Activated T-helper 1 cell treated with anti-CD3 and anti-CD28 coated beads, Interleukin-12 subunit alpha, Interleukin-12 subunit beta, Interleukin-2, Interleukin-4 antibody, amounts not matched to agents 30 ng/mL and 10 ng/mL and 1 ng/mL, durations not matched to agents 14 hours and 24 hours and 36 hours (primary cell): Measurements from ENCODE around the gene CNTN5. TPM values are rescaled to one million over a fixed set of nuclear protein-coding genes. Genes with fewer than 3 reads are reported as not detected.
"Not testable (repeated sequence)": the region's sequence is repeated elsewhere in the genome, so short reads cannot be mapped to it uniquely, and the experiment has no call there.

ENCODE experiments used
- DNase-seq: peaks from one replicate; pipeline ENCODE4 v3.0.0; 2021; ENCODE audit warnings: low spot score
- H3K27ac Mint-ChIP-seq: one replicate; pipeline ENCODE4 v1.8.0; 2021; ENCODE audit warnings: mild to moderate bottlenecking, mixed read lengths
- H3K27me3 Mint-ChIP-seq: one replicate; pipeline ENCODE4 v1.8.0; 2022; ENCODE audit warnings: mild to moderate bottlenecking, moderate library complexity, mixed read lengths; ENCODE audit not compliant: insufficient read depth
- H3K36me3 Mint-ChIP-seq: one replicate; pipeline ENCODE4 v1.8.0; 2021; ENCODE audit warnings: low read depth, mixed read lengths
- H3K4me1 Mint-ChIP-seq: one replicate; pipeline ENCODE4 v1.8.0; 2021; ENCODE audit warnings: low read depth, mixed read lengths
- H3K4me3 Mint-ChIP-seq: one replicate; pipeline ENCODE4 v1.8.0; 2021; ENCODE audit warnings: mild to moderate bottlenecking, moderate library complexity, mixed read lengths
- H3K9me3 Mint-ChIP-seq: one replicate; pipeline ENCODE4 v1.8.0; 2021; ENCODE audit warnings: mixed read lengths
- intact Hi-C: fragments of 100-400 bp; cut with micrococcal nuclease; formaldehyde crosslinking; loops from one replicate; pipeline ENCODE4 v1.15.1; 2024
- total RNA-seq: library from RNA; stranded (reverse); gene quantifications from 2 replicates; pipeline ENCODE4 v1.2.3, GENCODE V29; 2022

Gene CNTN5
- total RNA-seq, 1 donor from 2014 or later, result not detected

DNA sequence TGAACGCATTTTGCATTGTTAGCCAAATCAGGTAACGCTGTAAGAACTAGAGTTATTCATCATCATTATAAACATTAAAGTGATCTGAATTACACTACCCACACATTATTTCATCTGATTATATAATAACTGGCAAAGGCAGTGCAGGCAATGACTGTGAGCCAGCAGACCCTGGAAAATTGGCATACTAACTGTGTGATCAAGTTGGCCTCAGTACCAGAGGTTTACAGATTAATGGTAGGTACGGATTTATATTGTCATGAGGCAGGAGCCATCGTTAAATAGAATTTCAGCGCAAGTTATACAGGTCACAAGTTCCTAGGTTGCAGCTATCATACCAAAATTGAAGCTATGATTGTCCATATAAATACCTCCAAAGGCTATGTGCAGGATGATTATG, 225.4 kb downstream of the CNTN5 start:
- intact Hi-C loops, result no loop called here
- H3K4me3 Mint-ChIP-seq, result no peak overlapping the region

DNA sequence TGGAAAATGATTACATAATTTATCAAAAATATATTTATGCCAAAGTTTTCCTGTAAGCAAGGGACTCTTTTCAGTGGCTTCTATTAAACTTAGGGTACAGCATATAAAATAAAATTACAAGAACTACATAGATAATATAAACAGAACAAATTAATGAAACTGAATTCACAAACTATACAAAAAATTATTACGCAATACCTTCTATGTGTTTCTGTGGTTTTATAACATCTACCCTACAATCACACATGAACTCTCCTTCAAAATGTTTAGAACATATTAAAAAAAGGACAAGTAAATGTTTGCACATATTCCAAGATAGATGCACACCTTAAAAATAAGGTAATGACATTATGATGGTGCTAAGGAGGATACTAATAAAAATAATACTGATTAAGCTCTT, 235.9 kb downstream of the CNTN5 start:
- Mint-ChIP-seq H3K4me3 (no peak overlapping the region), H3K36me3 (no peaks in the 10 kb centered on the region), H3K4me1 (no peaks in the 10 kb centered on the region), H3K27ac (no peak overlapping the region), H3K27me3 (no peaks in the 10 kb centered on the region), H3K9me3 (no peaks in the 10 kb centered on the region)
- DNase-seq, result no peak
- intact Hi-C loops, result no loop called here

More for the DNA sequence above, 225.4 kb downstream of the CNTN5 start:
- Mint-ChIP-seq H3K36me3 (no peaks in the 10 kb centered on the region), H3K4me1 (no peaks in the 10 kb centered on the region), H3K9me3 (peaks cover 10% of the 10 kb centered on the region), H3K27ac (no peak overlapping the region), H3K27me3 (no peaks in the 10 kb centered on the region)
- DNase-seq, result no peak

DNA sequence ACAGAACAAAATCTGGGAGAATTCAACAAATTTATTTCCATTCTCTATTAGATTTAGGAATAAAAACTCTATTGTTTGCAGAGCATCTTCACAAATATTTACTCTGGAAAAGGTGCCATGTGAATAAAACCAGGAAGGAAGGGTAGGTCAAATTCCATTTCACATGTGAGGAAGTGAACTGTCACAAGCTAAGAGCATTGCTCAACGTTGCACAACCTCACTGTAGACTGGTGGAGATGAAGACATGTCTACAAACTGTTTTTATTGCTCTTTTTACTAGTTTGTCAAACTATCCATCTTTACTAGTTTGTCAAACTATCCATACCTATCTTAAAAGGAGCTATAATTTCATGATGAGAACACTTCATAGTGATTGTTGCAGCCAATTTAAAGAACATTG, 236.4 kb downstream of the CNTN5 start:
- H3K4me3 Mint-ChIP-seq, result no peak overlapping the region
- no peak overlapping the region for H3K27ac Mint-ChIP-seq
- H3K36me3 Mint-ChIP-seq, result no peaks in the 10 kb centered on the region
- no peak for DNase-seq
- H3K9me3 Mint-ChIP-seq, result no peaks in the 10 kb centered on the region
- intact Hi-C loops, result no loop called here
- no peaks in the 10 kb centered on the region for H3K27me3 Mint-ChIP-seq
- H3K4me1 Mint-ChIP-seq, result no peaks in the 10 kb centered on the region

DNA sequence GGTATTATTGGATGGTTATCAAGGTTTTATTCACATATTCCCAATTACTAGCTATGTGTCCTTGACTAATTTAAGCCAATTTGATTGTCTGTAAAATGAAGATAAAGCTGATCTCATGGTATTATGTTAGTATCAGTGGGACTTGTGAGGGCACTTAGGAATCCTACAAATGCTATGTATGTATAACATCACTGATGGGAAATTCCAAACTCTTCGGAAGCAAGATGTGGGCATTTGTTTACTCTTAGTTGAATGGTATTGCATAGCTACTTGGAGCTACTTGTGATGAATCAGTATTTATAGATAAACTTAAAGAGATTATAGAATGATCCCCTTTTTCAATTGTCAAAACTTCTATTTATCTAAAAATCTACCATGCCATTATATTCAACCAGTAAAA, 239.9 kb downstream of the CNTN5 start:
- intact Hi-C loops, result no loop called here
- Mint-ChIP-seq H3K27ac (no peak overlapping the region), H3K27me3 (no peaks in the 10 kb centered on the region), H3K9me3 (no peaks in the 10 kb centered on the region), H3K4me3 (no peak overlapping the region), H3K4me1 (no peaks in the 10 kb centered on the region), H3K36me3 (no peaks in the 10 kb centered on the region)
- no peak for DNase-seq

DNA sequence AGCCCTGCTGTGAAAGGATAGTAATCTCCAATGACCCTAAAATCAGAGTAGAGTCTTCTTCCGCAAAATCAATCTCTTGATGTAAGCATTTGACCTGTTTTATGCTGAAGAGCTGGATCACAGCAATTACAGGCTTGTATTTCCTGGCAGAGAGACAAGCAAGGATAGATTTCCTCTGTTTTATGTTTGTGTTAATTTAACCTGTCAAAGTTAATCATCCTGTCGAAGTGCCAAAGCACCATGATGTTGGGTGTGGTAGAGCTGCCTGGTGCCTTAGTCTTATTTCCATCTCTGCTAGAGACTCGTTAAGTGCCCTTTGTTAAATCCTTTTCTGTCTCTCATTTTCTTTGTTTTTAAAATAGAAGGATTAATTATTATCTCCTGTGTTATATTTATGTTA, 248.1 kb downstream of the CNTN5 start:
- no peaks in the 10 kb centered on the region for H3K27me3 Mint-ChIP-seq
- H3K9me3 Mint-ChIP-seq, result peaks cover 6% of the 10 kb centered on the region
- no peak overlapping the region for H3K27ac Mint-ChIP-seq
- H3K4me3 Mint-ChIP-seq, result no peak overlapping the region
- intact Hi-C loops, result no loop called here
- DNase-seq, result no peak
- H3K36me3 Mint-ChIP-seq, result no peaks in the 10 kb centered on the region
- H3K4me1 Mint-ChIP-seq, result no peaks in the 10 kb centered on the region

DNA sequence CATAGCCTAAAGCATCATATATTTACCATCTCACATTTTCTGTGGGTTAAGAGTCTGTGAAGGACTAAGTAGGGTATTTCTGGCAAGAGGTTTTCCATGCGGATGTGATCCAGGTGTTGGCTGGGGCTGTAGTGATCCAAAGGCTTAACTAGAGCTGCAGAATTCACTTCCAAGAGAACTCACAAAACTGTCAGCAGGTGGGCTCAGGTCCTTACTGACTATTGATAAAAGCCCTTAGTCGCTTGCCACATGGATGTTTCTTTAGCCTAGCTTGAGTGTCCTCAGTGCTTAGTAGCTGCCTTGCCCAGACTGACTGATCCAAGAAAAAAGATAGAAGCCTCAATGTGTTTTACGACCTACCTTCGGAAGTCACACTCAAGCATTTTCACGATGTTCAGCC, 250.8 kb downstream of the CNTN5 start:
- peaks cover 6% of the 10 kb centered on the region for H3K9me3 Mint-ChIP-seq
- intact Hi-C loops, result no loop called here
- H3K27ac Mint-ChIP-seq, result no peak overlapping the region
- DNase-seq, result no peak
- no peak overlapping the region for H3K4me3 Mint-ChIP-seq
- no peaks in the 10 kb centered on the region for H3K27me3 Mint-ChIP-seq
- no peaks in the 10 kb centered on the region for H3K36me3 Mint-ChIP-seq
- H3K4me1 Mint-ChIP-seq, result no peaks in the 10 kb centered on the region

DNA sequence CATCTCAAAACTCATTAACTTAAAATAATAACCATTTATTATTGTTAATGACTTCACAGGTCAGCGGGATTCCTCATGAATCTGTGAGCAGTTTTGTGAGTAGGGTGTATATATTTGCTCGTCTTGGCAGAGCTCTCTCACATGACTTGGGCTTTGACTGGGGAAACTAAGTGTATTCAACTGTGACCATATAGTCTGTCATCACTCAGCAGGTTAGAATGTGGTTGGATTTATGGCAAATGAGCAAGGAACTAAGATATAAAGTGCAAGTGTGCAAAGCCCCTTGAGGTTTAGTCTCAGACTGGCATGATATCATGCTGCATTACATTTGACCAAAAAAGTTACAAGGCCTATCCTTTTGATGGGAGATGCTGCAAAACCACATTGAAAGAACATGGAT, 254.8 kb downstream of the CNTN5 start:
- no peak for DNase-seq
- Mint-ChIP-seq H3K9me3 (peaks cover 9% of the 10 kb centered on the region), H3K4me1 (no peaks in the 10 kb centered on the region), H3K27me3 (no peaks in the 10 kb centered on the region), H3K36me3 (no peaks in the 10 kb centered on the region), H3K27ac (no peak overlapping the region), H3K4me3 (no peak overlapping the region)
- intact Hi-C loops, result no loop called here

DNA sequence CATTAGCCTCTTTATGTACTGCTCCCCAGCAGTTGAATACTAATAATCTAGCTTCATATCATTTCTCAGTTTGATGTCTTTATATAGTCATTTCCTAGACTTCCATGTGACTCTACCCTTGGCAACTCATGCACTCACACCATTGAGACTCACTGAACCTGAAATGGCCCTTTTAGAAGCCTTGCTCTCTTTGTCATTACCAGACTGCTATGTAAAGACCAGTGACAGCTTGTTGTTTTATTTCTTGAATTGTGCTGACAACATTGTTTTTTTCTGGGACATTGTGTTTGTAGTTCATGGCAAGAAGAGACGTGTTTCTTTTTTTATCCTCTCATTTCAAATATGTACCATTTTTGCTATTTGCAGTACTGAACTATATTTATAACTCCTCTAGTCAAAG, 256.5 kb downstream of the CNTN5 start:
- Mint-ChIP-seq H3K4me1 (no peaks in the 10 kb centered on the region), H3K27me3 (no peaks in the 10 kb centered on the region), H3K4me3 (no peak overlapping the region), H3K36me3 (no peaks in the 10 kb centered on the region), H3K9me3 (peaks cover 9% of the 10 kb centered on the region), H3K27ac (no peak overlapping the region)
- intact Hi-C loops, result no loop called here
- DNase-seq, result no peak

DNA sequence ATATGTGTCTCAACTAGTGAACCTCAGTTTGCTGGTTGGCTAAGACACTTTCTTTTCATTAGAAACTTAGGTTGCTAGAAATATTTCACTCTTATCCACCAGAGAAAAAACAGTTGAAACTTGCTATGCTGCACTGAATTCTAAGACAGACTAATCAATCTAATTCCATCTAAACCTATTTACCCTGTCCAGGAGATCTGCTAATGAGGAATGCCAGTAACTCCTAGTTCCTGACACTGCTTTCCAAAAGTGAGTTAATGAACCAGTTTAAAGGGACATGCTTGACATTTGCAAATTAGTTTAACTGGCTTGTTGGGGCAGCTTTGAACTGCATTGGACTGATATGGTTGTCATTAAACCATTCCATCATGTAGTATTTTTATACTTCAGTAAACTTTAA, 258.5 kb downstream of the CNTN5 start:
- Mint-ChIP-seq H3K4me3 (no peak overlapping the region), H3K9me3 (peaks cover 3% of the 10 kb centered on the region), H3K4me1 (no peaks in the 10 kb centered on the region), H3K27me3 (no peaks in the 10 kb centered on the region), H3K27ac (no peak overlapping the region), H3K36me3 (no peaks in the 10 kb centered on the region)
- DNase-seq, result no peak
- intact Hi-C loops, result no loop called here

DNA sequence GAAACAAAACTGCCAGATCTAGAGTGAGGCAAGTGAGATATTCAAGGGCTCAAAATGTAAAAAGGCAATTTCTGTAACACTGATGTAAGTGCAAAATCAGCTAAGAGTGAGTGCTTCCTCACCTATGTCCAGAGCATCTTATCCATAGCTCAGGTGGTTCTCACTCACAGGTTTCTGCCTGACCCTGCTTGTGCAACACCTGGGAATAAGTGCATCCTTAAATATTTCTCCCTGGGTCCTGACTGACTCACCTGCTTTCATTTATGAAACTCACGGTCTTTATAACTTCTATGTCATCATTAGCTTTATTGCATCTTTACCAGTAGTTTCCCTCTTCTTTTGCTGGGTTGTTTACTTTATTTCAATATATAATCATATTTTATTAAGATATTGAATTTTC, 260.6 kb downstream of the CNTN5 start:
- Mint-ChIP-seq H3K27ac (no peak overlapping the region), H3K36me3 (no peaks in the 10 kb centered on the region), H3K4me3 (no peak overlapping the region), H3K9me3 (peaks cover 3% of the 10 kb centered on the region), H3K4me1 (no peaks in the 10 kb centered on the region), H3K27me3 (no peaks in the 10 kb centered on the region)
- intact Hi-C loops, result no loop called here
- no peak for DNase-seq

DNA sequence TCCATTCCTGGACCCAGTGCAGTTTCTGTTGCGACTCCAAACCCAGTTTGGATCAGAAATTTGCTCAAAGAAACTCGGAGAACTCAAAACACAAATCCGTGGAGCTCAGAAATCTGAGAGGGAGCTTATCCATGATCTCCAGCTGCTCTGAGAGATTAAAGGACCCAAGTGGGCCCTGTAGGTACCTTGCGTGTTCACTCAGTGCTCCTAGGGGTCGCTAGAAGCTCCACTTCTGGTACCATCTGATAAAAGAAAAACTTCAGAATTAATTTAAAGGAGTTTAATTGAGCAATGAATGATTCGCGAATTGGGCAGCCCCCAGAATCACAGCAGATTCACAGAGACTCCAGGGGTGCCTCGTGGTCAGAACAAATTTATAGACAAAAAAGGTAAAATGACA, 277.2 kb downstream of the CNTN5 start:
- H3K4me3 Mint-ChIP-seq, H3K27ac Mint-ChIP-seq, DNase-seq, intact Hi-C loops, H3K36me3 Mint-ChIP-seq, H3K27me3 Mint-ChIP-seq, H3K4me1 Mint-ChIP-seq: not testable (repeated sequence)
- peaks cover 24% of the 10 kb centered on the region for H3K9me3 Mint-ChIP-seq

DNA sequence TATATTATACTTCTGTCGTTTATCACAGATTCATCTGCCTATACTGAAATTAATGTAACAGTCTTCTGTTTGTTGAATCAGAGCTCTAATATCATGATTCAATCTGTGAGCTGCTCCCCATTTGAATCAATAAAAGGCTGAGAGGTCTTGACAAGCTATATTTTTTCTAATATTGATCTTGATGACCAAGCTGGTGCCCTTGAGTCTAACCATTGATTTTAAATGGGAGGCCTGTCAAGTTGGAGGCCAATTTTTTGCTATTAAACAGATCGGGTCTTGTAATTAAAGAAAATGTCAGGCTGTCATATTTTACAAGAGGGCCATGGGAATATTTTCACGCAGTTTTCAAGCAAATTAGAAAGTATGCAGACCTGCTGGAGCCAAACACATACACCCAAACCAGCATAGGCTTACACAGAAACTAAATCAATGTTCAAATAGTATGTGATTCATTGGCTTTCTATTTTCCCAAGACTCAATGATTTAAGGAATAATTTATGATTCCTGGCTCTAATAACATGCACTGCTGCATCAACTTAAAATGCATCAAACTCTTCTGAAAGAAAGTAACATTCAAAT, 286.9 kb downstream of the CNTN5 start:
- no peaks in the 10 kb centered on the region for H3K9me3 Mint-ChIP-seq

DNA sequence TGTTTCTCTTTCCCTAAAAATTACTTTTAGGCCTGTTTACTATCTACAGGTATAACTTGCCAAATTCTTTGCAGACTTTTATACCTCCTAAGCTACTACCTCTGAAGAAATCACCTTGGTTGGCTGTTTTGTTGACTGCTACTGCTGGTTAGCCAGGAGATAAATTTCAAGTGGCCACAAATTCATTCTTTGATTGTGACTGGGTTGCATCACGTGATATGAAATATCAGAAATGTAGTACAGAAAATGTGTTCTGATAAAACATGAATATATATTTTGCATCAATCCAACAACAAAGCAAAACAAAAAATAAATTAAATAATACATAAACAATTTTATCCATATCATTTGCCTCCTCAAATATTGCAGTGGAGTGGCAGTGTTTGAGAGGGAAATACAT, 291.1 kb downstream of the CNTN5 start:
- no peak for DNase-seq
- no peaks in the 10 kb centered on the region for H3K4me1 Mint-ChIP-seq
- no peaks in the 10 kb centered on the region for H3K27me3 Mint-ChIP-seq
- no peak overlapping the region for H3K27ac Mint-ChIP-seq
- intact Hi-C loops, result no loop called here
- peaks cover 10% of the 10 kb centered on the region for H3K9me3 Mint-ChIP-seq
- H3K36me3 Mint-ChIP-seq, result no peaks in the 10 kb centered on the region
- no peak overlapping the region for H3K4me3 Mint-ChIP-seq

More for the DNA sequence above, 286.9 kb downstream of the CNTN5 start:
- Mint-ChIP-seq H3K27ac (no peak overlapping the region), H3K4me1 (no peaks in the 10 kb centered on the region), H3K4me3 (no peak overlapping the region), H3K27me3 (no peaks in the 10 kb centered on the region), H3K36me3 (no peaks in the 10 kb centered on the region)
- intact Hi-C loops, result no loop called here
- no peak for DNase-seq

DNA sequence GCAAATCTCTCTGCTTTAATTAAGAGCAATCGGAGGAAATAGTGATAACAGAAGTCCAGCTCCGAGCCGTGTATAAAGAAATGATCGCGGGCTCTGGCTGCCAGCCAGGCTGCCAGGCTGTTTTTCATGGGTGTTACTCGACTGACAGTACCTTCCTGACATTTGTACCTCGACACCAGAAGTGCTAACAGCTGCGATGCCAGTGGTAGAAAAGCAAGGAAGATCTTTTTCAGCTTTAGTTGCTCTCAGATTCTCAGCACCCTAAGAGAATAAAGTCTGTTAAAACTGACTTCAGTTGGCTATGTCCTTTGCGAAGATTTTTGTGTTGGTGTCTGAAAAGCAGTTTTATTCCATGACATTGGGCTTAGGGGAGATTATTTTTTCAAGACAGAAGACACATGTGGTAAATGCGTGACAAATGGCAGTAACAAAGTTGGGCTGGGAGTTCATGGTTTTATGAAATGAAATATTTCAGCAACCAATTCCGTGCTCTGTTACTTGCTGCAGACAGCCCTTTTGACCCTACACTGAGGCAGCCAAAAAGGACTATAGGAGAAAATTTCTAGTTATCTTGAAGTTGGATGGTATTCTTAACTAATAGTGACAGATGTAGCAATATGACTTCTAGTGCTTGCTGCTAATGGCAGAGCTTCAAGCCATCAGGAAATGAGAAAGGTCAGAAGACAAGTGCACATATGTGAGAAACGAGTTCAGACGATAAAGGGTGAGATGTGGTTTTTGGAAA, 296.2 kb downstream of the CNTN5 start:
- H3K4me3 Mint-ChIP-seq, result no peak overlapping the region
- H3K9me3 Mint-ChIP-seq, result peaks cover 12% of the 10 kb centered on the region
- no peak overlapping the region for H3K27ac Mint-ChIP-seq
- DNase-seq, result no peak
- no peaks in the 10 kb centered on the region for H3K36me3 Mint-ChIP-seq
- no peaks in the 10 kb centered on the region for H3K27me3 Mint-ChIP-seq
- intact Hi-C loops, result no loop called here
- no peaks in the 10 kb centered on the region for H3K4me1 Mint-ChIP-seq
